Activated CD8-positive, alpha-beta memory T cell treated with anti-CD3 and anti-CD28 coated beads, Interleukin-2, amount 10 ng/mL, durations not matched to agents 7 days and 5 days (primary cell): Measurements from ENCODE around the gene AUP1. TPM values are rescaled to one million over a fixed set of nuclear protein-coding genes. Genes with fewer than 3 reads are reported as not detected.
"Not testable (repeated sequence)": the region's sequence is repeated elsewhere in the genome, so short reads cannot be mapped to it uniquely, and the experiment has no call there.

Experiments used
- ATAC-seq: fragments of 150-1000 bp; cut with Tn5 transposase; one replicate; pipeline ENCODE4 v1.10.0; 2021; ENCODE audit warnings: moderate library complexity
- CTCF ChIA-PET: fragments of 350-600 bp; sonication (Branson Sonifier 250); formaldehyde crosslinking; loops from one replicate; lab custom pipeline; 2021; ENCODE audit warnings: antibody characterized with exemption; lab: Charles Lee
- DNase-seq: peaks from one replicate; pipeline ENCODE4 v3.0.0-alpha.2; 2020
- H3K27ac Mint-ChIP-seq: one replicate; pipeline ENCODE4 v1.8.0; 2021; ENCODE audit warnings: mild to moderate bottlenecking, mixed read lengths
- H3K27me3 Mint-ChIP-seq: one replicate; pipeline ENCODE4 v1.8.0; 2021; ENCODE audit warnings: mixed read lengths
- H3K36me3 Mint-ChIP-seq: one replicate; pipeline ENCODE4 v1.8.0; 2021; ENCODE audit warnings: mild to moderate bottlenecking, mixed read lengths
- H3K4me1 Mint-ChIP-seq: one replicate; pipeline ENCODE4 v1.8.0; 2021; ENCODE audit warnings: mixed read lengths
- H3K4me3 Mint-ChIP-seq: one replicate; pipeline ENCODE4 v1.8.0; 2021; ENCODE audit warnings: mild to moderate bottlenecking, moderate library complexity, mixed read lengths
- H3K9me3 Mint-ChIP-seq: one replicate; pipeline ENCODE4 v1.8.0; 2022; ENCODE audit warnings: low read depth, mixed read lengths
- total RNA-seq, 2 experiments: library from RNA; stranded (reverse); gene quantifications; one replicate each; pipeline ENCODE4 v1.2.3, GENCODE V29; 2021

The AUP1 gene
- total RNA-seq, 2 experiments from 2014 or later, result 140 to 158 TPM

- Mint-ChIP-seq H3K36me3 (peaks cover 2% of the 10 kb centered on the region), H3K27ac (peak overlapping the region; percentile 75), H3K4me1 (peaks cover 38% of the 10 kb centered on the region), H3K9me3 (no peaks in the 10 kb centered on the region), H3K27me3 (peaks cover 10% of the 10 kb centered on the region), H3K4me3 (no peak overlapping the region)
- CTCF ChIA-PET, result interaction anchor here (1.4 to 3.8 kb wide), 6 partner anchors 11 to 110 kb away, joined by 4 to 28 read pairs (median 9); partner anchors contain the start of gene DOK1
- no peak for DNase-seq
- ATAC-seq, result no peak
Measured at GRCh38 chr2:74566754-74567085, 37.2 kb upstream of the AUP1 start.

GRCh38 chr2:74566076-74566753 lies 36.7 kb upstream of the AUP1 start:
- Mint-ChIP-seq H3K4me3 (no peak overlapping the region), H3K27ac (peak overlapping the region; percentile 75), H3K9me3 (no peaks in the 10 kb centered on the region), H3K36me3 (peaks cover 2% of the 10 kb centered on the region), H3K27me3 (peaks cover 13% of the 10 kb centered on the region), H3K4me1 (peaks cover 40% of the 10 kb centered on the region)
- ATAC-seq (no peak), DNase-seq (no peak)
- CTCF ChIA-PET, result interaction anchor here (0.6 to 3.8 kb wide), 9 partner anchors 11 to 109 kb away, joined by 3 to 28 read pairs (median 5); partner anchors contain the start of genes CCDC142, DOK1 and TTC31

- DNase-seq (no peak), ATAC-seq (no peak)
- Mint-ChIP-seq H3K4me1 (peaks cover 49% of the 10 kb centered on the region), H3K4me3 (no peak overlapping the region), H3K27ac (no peak overlapping the region), H3K36me3 (peaks cover 2% of the 10 kb centered on the region), H3K27me3 (peaks cover 13% of the 10 kb centered on the region), H3K9me3 (no peaks in the 10 kb centered on the region)
- CTCF ChIA-PET, result no interaction called here
Measured at GRCh38 chr2:74564222-74564621, 34.7 kb upstream of the AUP1 start.

GRCh38 chr2:74562126-74562775 lies 32.7 kb upstream of the AUP1 start:
- Mint-ChIP-seq H3K4me1 (peaks cover 33% of the 10 kb centered on the region), H3K27me3 (peaks cover 13% of the 10 kb centered on the region), H3K36me3 (peaks cover 4% of the 10 kb centered on the region), H3K4me3 (no peak overlapping the region), H3K9me3 (no peaks in the 10 kb centered on the region), H3K27ac (no peak overlapping the region)
- ATAC-seq, result no peak
- CTCF ChIA-PET, result no interaction called here
- DNase-seq, result no peak

GRCh38 chr2:74561022-74561421 lies 31.5 kb upstream of the AUP1 start:
- H3K36me3 Mint-ChIP-seq, H3K9me3 Mint-ChIP-seq, CTCF ChIA-PET, H3K27ac Mint-ChIP-seq, H3K4me3 Mint-ChIP-seq, ATAC-seq, DNase-seq: not testable (repeated sequence)
- Mint-ChIP-seq H3K27me3 (peaks cover 13% of the 10 kb centered on the region), H3K4me1 (peaks cover 28% of the 10 kb centered on the region)

GRCh38 chr2:74560591-74560990 lies 31.1 kb upstream of the AUP1 start:
- CTCF ChIA-PET, result interaction anchor here (1.4 kb wide), 1 partner anchor 8 kb away, joined by 3 read pairs; no protein-coding TSS in a partner anchor
- Mint-ChIP-seq H3K9me3 (no peaks in the 10 kb centered on the region), H3K4me3 (no peak overlapping the region), H3K36me3 (peaks cover 11% of the 10 kb centered on the region), H3K27ac (no peak overlapping the region), H3K27me3 (peaks cover 13% of the 10 kb centered on the region), H3K4me1 (peaks cover 29% of the 10 kb centered on the region)
- ATAC-seq, result peak; percentile 24
- no peak for DNase-seq

GRCh38 chr2:74559912-74560311 lies 30.4 kb upstream of the AUP1 start:
- CTCF ChIA-PET, result interaction anchor here (1.4 kb wide), 1 partner anchor 9 kb away, joined by 3 read pairs; no protein-coding TSS in a partner anchor
- H3K27me3 Mint-ChIP-seq, result peaks cover 13% of the 10 kb centered on the region
- ATAC-seq (no peak), DNase-seq (no peak)
- H3K27ac Mint-ChIP-seq, result no peak overlapping the region
- H3K4me1 Mint-ChIP-seq, result peaks cover 31% of the 10 kb centered on the region
- H3K9me3 Mint-ChIP-seq, result no peaks in the 10 kb centered on the region
- no peak overlapping the region for H3K4me3 Mint-ChIP-seq
- peaks cover 11% of the 10 kb centered on the region for H3K36me3 Mint-ChIP-seq

- CTCF ChIA-PET, result interaction anchor here (1.2 to 1.7 kb wide), 6 partner anchors 9 to 76 kb away, joined by 3 to 5 read pairs (median 4); partner anchors contain the start of genes CCDC142 and TTC31
- Mint-ChIP-seq H3K4me1 (peaks cover 34% of the 10 kb centered on the region), H3K36me3 (peaks cover 12% of the 10 kb centered on the region)
Measured at GRCh38 chr2:74558284-74559230, 29.1 kb upstream of the AUP1 start.

GRCh38 chr2:74556831-74557370 lies 27.4 kb upstream of the AUP1 start:
- CTCF ChIA-PET, result interaction anchor here (0.5 to 15.0 kb wide), 6 partner anchors 10 to 81 kb away, joined by 3 to 124 read pairs (median 4); no protein-coding TSS in a partner anchor
- H3K36me3 Mint-ChIP-seq, result peaks cover 10% of the 10 kb centered on the region
- no peaks in the 10 kb centered on the region for H3K9me3 Mint-ChIP-seq
- peaks cover 5% of the 10 kb centered on the region for H3K27me3 Mint-ChIP-seq
- DNase-seq, result no peak
- H3K4me3 Mint-ChIP-seq, result peak overlapping the region; percentile 91
- H3K4me1 Mint-ChIP-seq, result peaks cover 36% of the 10 kb centered on the region
- no peak overlapping the region for H3K27ac Mint-ChIP-seq
- no peak for ATAC-seq

More at GRCh38 chr2:74558284-74559230, 29.1 kb upstream of the AUP1 start:
- ATAC-seq (no peak), DNase-seq (no peak)
- Mint-ChIP-seq H3K27ac (no peak overlapping the region), H3K27me3 (peaks cover 5% of the 10 kb centered on the region), H3K9me3 (no peaks in the 10 kb centered on the region), H3K4me3 (no peak overlapping the region)

- Mint-ChIP-seq H3K9me3 (no peaks in the 10 kb centered on the region), H3K27me3 (peaks cover 4% of the 10 kb centered on the region), H3K4me1 (peaks cover 38% of the 10 kb centered on the region), H3K4me3 (peak overlapping the region; percentile 91), H3K27ac (no peak overlapping the region), H3K36me3 (peaks cover 10% of the 10 kb centered on the region)
- CTCF ChIA-PET, result interaction anchor here (1.3 to 15.0 kb wide), 4 partner anchors 11 to 31 kb away, joined by 3 to 124 read pairs (median 8); no protein-coding TSS in a partner anchor
- ATAC-seq (no peak), DNase-seq (no peak)
Measured at GRCh38 chr2:74556159-74556558, 26.7 kb upstream of the AUP1 start.

- H3K4me3 Mint-ChIP-seq, result peak overlapping the region; percentile 91
- no peak for ATAC-seq
- DNase-seq, result no peak
- H3K4me1 Mint-ChIP-seq, result peaks cover 37% of the 10 kb centered on the region
- CTCF ChIA-PET, result interaction anchor here (0.8 to 15.0 kb wide), 6 partner anchors 11 to 31 kb away, joined by 3 to 124 read pairs (median 4); no protein-coding TSS in a partner anchor
- peaks cover 10% of the 10 kb centered on the region for H3K36me3 Mint-ChIP-seq
- H3K9me3 Mint-ChIP-seq, result no peaks in the 10 kb centered on the region
- peak overlapping the region; percentile 96 for H3K27ac Mint-ChIP-seq
- H3K27me3 Mint-ChIP-seq, result peaks cover 8% of the 10 kb centered on the region
Measured at GRCh38 chr2:74555610-74556103, 26.2 kb upstream of the AUP1 start.

GRCh38 chr2:74554820-74555531 lies 25.5 kb upstream of the AUP1 start:
- peaks cover 32% of the 10 kb centered on the region for H3K4me1 Mint-ChIP-seq
- peak; percentile 64 for DNase-seq
- ATAC-seq, result peak; percentile 63
- peak overlapping the region; percentile 91 for H3K4me3 Mint-ChIP-seq
- no peaks in the 10 kb centered on the region for H3K9me3 Mint-ChIP-seq
- H3K27ac Mint-ChIP-seq, result peak overlapping the region; percentile 96
- CTCF ChIA-PET, result interaction anchor here (0.8 to 15.0 kb wide), 5 partner anchors 12 to 32 kb away, joined by 3 to 124 read pairs (median 3); no protein-coding TSS in a partner anchor
- H3K27me3 Mint-ChIP-seq, result peaks cover 13% of the 10 kb centered on the region
- peaks cover 10% of the 10 kb centered on the region for H3K36me3 Mint-ChIP-seq
